Esophagus squamous epithelium (tissue), 5 donors: ENCODE data around the gene SDHD. TPM values are rescaled to one million over a fixed set of nuclear protein-coding genes. Genes with fewer than 3 reads are reported as not detected.
A peak's percentile ranks its signal among the peaks of the same experiment; 100 is the strongest.

ENCODE experiments used
- DNase-seq: peaks from one replicate; lab custom pipeline; 2025; lab: John Stamatoyannopoulos, UW
- H3K27ac ChIP-seq, 4 donors: fragments of 200-600 bp; sonication (generic); one replicate each; pipeline ENCODE4 v1.5.1; 2016 to 2019; ENCODE audit warnings: mild to moderate bottlenecking in 1 of 4
- H3K27me3 ChIP-seq, 4 donors: fragments of 200-600 bp; sonication (generic); 1 replicate in 3 of 4; 2 replicates in 1 of 4; pipeline versions ENCODE4 v1.5.1 to v1.6.0; 2017 to 2021; ENCODE audit warnings: antibody characterized with exemption in 1 of 4
- H3K36me3 ChIP-seq, 3 donors: fragments of 200-600 bp; sonication (generic); one replicate each; pipeline ENCODE4 v1.5.1; 2016 to 2019
- H3K4me1 ChIP-seq, 3 donors: fragments of 200-600 bp; sonication (generic); one replicate each; pipeline ENCODE4 v1.5.1; 2017 to 2019
- H3K4me3 ChIP-seq, 4 donors: fragments of 200-600 bp; sonication (generic); 1 replicate in 3 of 4; 2 replicates in 1 of 4; pipeline ENCODE4 v1.5.1; 2016 to 2019; ENCODE audit warnings: mild to moderate bottlenecking in 2 of 4, moderate library complexity in 1 of 4
- H3K9me3 ChIP-seq, 3 donors: fragments of 200-600 bp; sonication (generic); one replicate each; pipeline ENCODE4 v1.5.1; 2016 to 2019
- CTCF ChIP-seq, 6 experiments: fragments of 450-650 bp in 4 of 6; fragments of 200-600 bp in 2 of 6; sonication (generic) in 2 of 6; IDR thresholded peaks; one replicate each; pipeline ENCODE4 v1.5.1; 2016 to 2019; ENCODE audit warnings: antibody characterized with exemption in 6 of 6, mild to moderate bottlenecking in 4 of 6, moderate library complexity in 4 of 6
- POLR2A ChIP-seq, 4 donors: fragments of 450-650 bp; IDR thresholded peaks; one replicate each; pipeline ENCODE4 v1.6.1; 2017; ENCODE audit warnings: antibody characterized with exemption in 4 of 4, mild to moderate bottlenecking in 4 of 4, moderate library complexity in 3 of 4
- WGBS, 2 donors: methylation state at CpG; one replicate each; pipeline ENCODE4 v1.1.5; 2018; 5-methylcytosine and 5-hydroxymethylcytosine counted together
- intact Hi-C: fragments of 100-400 bp; cut with DNase I; formaldehyde crosslinking; loops from one replicate; pipeline ENCODE4 v1.15.0; 2022
- total RNA-seq, 4 donors: library from RNA; depleted of rRNA; stranded (reverse); fragments of >200 nt; gene quantifications; one replicate each; pipeline ENCODE4 v1.1.0, GENCODE V29; 2016
- donor health status: DM: yes; HTN: yes; CAD: no.

The SDHD gene
- total RNA-seq, 4 donors from 2014 or later = 78.5 to 155 (median 122) TPM

- Histone ChIP-seq H3K27ac (no peak overlapping the region), H3K4me1 (peaks cover 0 to 18% (median 3%) of the 10 kb centered on the region in 3 donors), H3K9me3 (no peaks in the 10 kb centered on the region), H3K27me3 (no peaks in the 10 kb centered on the region), H3K36me3 (no peaks in the 10 kb centered on the region), H3K4me3 (no peak overlapping the region)
- intact Hi-C loops = loop anchor here (10.0 kb wide), 1 partner anchor 59 kb away; the partner anchor contains the start of gene BCO2
- TF ChIP-seq CTCF (IDR thresholded peaks at IDR 0.05) = no peak
- no peak for TF ChIP-seq POLR2A (IDR thresholded peaks at IDR 0.05)
- 70 to 74% methylated on average over 5 of the region's 5 CpGs for WGBS, 2 donors
- no peak for DNase-seq
Measured at GRCh38 chr11:112115386-112115785, 28.7 kb downstream of the SDHD start.

- DNase-seq = no peak
- TF ChIP-seq CTCF (IDR thresholded peaks at IDR 0.05) (no peak), POLR2A (IDR thresholded peaks at IDR 0.05) (no peak)
- intact Hi-C loops = loop anchor here (10.0 kb wide), 1 partner anchor 57 kb away; the partner anchor contains the start of gene BCO2
- Histone ChIP-seq H3K27me3 (no peaks in the 10 kb centered on the region), H3K4me1 (peaks cover 0 to 44% (median 3%) of the 10 kb centered on the region in 3 donors), H3K9me3 (no peaks in the 10 kb centered on the region), H3K36me3 (no peaks in the 10 kb centered on the region), H3K4me3 (no peak overlapping the region), H3K27ac (no peak overlapping the region)
- WGBS, 2 donors = 75 to 79% methylated on average over 2 of the region's 2 CpGs
Measured at GRCh38 chr11:112118176-112118575, 31.5 kb downstream of the SDHD start.

GRCh38 chr11:112121981-112122615 lies 35.4 kb downstream of the SDHD start:
- WGBS, 2 donors = 64 to 75% methylated on average over 3 to 4 of the region's 5 CpGs
- intact Hi-C loops = no loop called here
- Histone ChIP-seq H3K36me3 (no peaks in the 10 kb centered on the region), H3K4me1 (peaks cover 0 to 39% (median 3%) of the 10 kb centered on the region in 3 donors), H3K27ac (peak overlapping the region in 3 of 4 donors; percentile 80 to 88 (median 86)), H3K27me3 (no peaks in the 10 kb centered on the region), H3K4me3 (no peak overlapping the region), H3K9me3 (no peaks in the 10 kb centered on the region)
- no peak for DNase-seq
- TF ChIP-seq CTCF (IDR thresholded peaks at IDR 0.05) (no peak), POLR2A (IDR thresholded peaks at IDR 0.05) (no peak)

GRCh38 chr11:112123129-112123528 lies 36.5 kb downstream of the SDHD start:
- Histone ChIP-seq H3K27me3 (no peaks in the 10 kb centered on the region), H3K4me1 (peaks cover 2 to 44% (median 3%) of the 10 kb centered on the region in 3 donors), H3K27ac (peak overlapping the region in 2 of 4 donors; percentile 61 to 88), H3K36me3 (no peaks in the 10 kb centered on the region), H3K9me3 (no peaks in the 10 kb centered on the region), H3K4me3 (no peak overlapping the region)
- intact Hi-C loops = no loop called here
- TF ChIP-seq CTCF (IDR thresholded peaks at IDR 0.05) (no peak), POLR2A (IDR thresholded peaks at IDR 0.05) (no peak)
- WGBS, 2 donors = 40 to 56% methylated on average over 4 of the region's 4 CpGs
- no peak for DNase-seq

- H3K9me3 ChIP-seq = no peaks in the 10 kb centered on the region
- DNase-seq = no peak
- intact Hi-C loops = no loop called here
- H3K4me1 ChIP-seq = peaks cover 13 to 50% (median 20%) of the 10 kb centered on the region in 3 donors
- no peak overlapping the region for H3K4me3 ChIP-seq
- TF ChIP-seq POLR2A (IDR thresholded peaks at IDR 0.05) = no peak
- no peak for TF ChIP-seq CTCF (IDR thresholded peaks at IDR 0.05)
- H3K27ac ChIP-seq = no peak overlapping the region
- no peaks in the 10 kb centered on the region for H3K36me3 ChIP-seq
- no peaks in the 10 kb centered on the region for H3K27me3 ChIP-seq
- WGBS, 2 donors = 88 to 96% methylated on average over 2 of the region's 2 CpGs
Measured at GRCh38 chr11:112127056-112127455, 40.4 kb downstream of the SDHD start.
